ENCODE measurements around the gene CDC42EP1.
"Not testable (repeated sequence)": the region's sequence is repeated elsewhere in the genome, so short reads cannot be mapped to it uniquely, and the experiment has no call there.

CDC42EP1 gene

DNA sequence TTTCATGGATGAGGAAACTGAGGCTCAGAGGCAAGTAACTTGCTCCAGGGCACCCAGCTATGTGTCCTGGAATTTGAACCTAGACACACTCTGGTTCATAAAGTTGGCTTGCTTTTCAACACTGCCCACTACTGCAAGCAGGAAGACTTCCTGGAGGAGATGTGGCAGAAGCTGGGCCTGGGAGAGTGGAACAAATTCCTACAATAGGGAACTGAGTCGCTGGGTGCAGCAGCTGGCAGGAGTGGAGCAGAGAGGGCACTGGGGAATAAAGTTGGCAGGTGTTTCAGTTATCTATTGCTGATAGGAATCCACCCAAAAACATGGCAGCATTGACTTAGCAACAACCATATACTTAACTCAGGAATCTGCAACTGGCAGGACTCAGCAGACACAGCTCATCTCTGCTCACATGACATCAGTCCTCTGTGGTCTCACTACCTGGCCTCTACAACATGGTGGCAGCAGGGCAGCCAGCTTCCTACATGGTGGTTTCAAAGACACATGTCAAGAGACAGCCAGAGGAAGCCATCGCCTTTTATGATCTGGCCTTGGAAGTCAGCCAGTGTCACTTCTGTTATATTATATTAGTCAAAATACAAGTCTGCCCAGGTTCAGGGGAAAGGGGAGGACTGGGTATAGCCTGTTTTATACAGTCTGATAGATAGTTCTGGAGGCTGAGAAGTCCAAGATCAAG, 30.5 kb upstream of the CDC42EP1 start:
- DNase-seq, result peak; percentile 63

GRCh38 chr22:37533995-37534394, 26.3 kb upstream of the CDC42EP1 start:
- DNase-seq, result peak; percentile 88

More for the DNA sequence above, 30.5 kb upstream of the CDC42EP1 start:
- in situ Hi-C loops (cut with MboI; ENCODE audit: low pct_unique_long_range_greater_than_20kb, low sequenced_read_pairs), result no loop called here

DNA sequence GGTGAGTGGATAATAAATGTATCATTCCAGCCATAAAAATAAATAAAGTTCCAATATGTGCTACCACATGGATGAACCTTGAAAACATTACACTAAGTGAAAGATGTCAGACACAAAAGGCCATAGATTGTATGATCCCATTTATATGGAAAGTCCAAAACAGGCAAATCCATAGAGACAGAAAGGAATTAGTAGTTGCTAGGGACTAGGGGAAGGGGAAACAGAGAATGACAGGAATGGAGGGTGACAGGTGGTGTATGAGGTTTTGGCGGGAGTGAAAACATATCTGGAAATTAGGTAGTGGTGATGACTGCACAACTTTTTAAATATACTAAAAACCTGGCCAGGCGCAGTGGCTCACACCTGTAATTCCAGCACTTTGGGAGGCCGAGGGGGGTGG, 25.8 kb upstream of the CDC42EP1 start:
- in situ Hi-C loops (cut with MboI; ENCODE audit: low pct_unique_long_range_greater_than_20kb, low sequenced_read_pairs), result no loop called here
- DNase-seq, result no peak

More at GRCh38 chr22:37533995-37534394, 26.3 kb upstream of the CDC42EP1 start:
- in situ Hi-C loops (cut with MboI; ENCODE audit: low pct_unique_long_range_greater_than_20kb, low sequenced_read_pairs), result no loop called here

- in situ Hi-C loops (cut with MboI; ENCODE audit: low pct_unique_long_range_greater_than_20kb, low sequenced_read_pairs), result no loop called here
- DNase-seq, result no peak
Measured at GRCh38 chr22:37535159-37535558, 25.1 kb upstream of the CDC42EP1 start.

- DNase-seq, result peak; percentile 93
- in situ Hi-C loops (cut with MboI; ENCODE audit: low pct_unique_long_range_greater_than_20kb, low sequenced_read_pairs), result no loop called here
Measured at GRCh38 chr22:37538590-37539357, 21.5 kb upstream of the CDC42EP1 start.

- DNase-seq; in situ Hi-C loops (cut with MboI; ENCODE audit: low pct_unique_long_range_greater_than_20kb, low sequenced_read_pairs): not testable (repeated sequence)
Measured at GRCh38 chr22:37539790-37540189, 20.5 kb upstream of the CDC42EP1 start.

- DNase-seq; in situ Hi-C loops (cut with MboI; ENCODE audit: low pct_unique_long_range_greater_than_20kb, low sequenced_read_pairs): not testable (repeated sequence)
Measured at GRCh38 chr22:37542416-37542815, 17.9 kb upstream of the CDC42EP1 start.

DNA sequence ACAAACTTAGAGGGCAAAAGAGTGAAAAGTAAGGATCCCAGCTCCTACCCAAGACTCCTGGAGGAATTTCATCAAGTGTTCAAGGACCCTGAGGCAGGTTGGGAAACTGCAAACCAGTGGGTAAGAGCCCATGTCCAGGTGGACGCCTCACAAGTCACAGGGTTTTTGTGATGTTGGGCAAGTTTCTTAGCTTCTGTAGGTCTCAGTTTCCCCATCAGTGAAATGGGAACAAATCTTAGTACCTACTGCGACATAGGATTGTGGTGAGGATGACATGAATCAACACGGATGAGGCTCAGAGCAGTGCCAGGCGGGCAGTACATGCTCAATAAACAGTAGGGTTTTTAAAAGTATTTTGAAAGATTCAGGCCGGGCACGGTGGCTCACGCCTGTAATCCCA, 17.3 kb upstream of the CDC42EP1 start:
- in situ Hi-C loops (cut with MboI; ENCODE audit: low pct_unique_long_range_greater_than_20kb, low sequenced_read_pairs), result no loop called here

DNA sequence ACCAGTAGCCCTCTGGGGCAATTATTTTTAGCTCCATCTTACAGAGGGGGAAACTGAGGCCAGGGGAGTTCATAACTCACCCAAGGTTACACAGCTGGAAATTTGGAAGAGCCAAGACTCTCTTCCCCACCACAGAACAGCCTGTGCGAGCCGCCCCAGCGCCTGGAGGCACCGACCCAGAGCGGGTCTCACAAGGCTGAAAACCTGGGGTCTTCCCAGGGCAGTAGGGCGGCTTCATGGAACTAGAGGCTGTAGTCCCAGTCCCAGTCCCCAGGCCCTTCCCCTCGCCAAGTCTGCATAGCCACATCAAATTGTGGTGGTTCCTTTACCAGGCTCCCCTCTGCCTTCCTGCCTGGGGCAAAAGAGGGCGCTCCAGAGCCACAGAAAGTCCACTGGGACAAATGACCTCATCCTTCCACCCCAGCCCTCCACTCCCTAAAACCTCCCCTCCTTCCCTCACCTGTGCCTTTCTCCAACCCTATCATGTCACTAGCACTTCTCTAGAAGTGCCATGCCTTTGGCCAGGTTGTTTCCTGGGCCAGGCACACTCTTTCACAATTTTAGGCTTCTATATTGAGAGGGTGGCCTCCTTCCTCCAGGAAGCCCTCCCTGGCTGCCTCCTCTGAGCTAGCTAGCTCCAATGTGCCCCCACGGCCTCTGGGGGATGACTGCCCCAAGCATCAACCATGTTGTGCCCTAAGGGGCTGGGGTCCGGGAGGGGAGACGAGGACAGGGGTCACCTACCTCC, 15.2 kb upstream of the CDC42EP1 start:
- peak; percentile 64 for DNase-seq
- in situ Hi-C loops (cut with MboI; ENCODE audit: low pct_unique_long_range_greater_than_20kb, low sequenced_read_pairs), result no loop called here

More for the DNA sequence above, 17.3 kb upstream of the CDC42EP1 start:
- DNase-seq, result no peak

GRCh38 chr22:37545703-37546436, 14.4 kb upstream of the CDC42EP1 start:
- DNase-seq, result no peak
- in situ Hi-C loops (cut with MboI; ENCODE audit: low pct_unique_long_range_greater_than_20kb, low sequenced_read_pairs), result no loop called here

DNA sequence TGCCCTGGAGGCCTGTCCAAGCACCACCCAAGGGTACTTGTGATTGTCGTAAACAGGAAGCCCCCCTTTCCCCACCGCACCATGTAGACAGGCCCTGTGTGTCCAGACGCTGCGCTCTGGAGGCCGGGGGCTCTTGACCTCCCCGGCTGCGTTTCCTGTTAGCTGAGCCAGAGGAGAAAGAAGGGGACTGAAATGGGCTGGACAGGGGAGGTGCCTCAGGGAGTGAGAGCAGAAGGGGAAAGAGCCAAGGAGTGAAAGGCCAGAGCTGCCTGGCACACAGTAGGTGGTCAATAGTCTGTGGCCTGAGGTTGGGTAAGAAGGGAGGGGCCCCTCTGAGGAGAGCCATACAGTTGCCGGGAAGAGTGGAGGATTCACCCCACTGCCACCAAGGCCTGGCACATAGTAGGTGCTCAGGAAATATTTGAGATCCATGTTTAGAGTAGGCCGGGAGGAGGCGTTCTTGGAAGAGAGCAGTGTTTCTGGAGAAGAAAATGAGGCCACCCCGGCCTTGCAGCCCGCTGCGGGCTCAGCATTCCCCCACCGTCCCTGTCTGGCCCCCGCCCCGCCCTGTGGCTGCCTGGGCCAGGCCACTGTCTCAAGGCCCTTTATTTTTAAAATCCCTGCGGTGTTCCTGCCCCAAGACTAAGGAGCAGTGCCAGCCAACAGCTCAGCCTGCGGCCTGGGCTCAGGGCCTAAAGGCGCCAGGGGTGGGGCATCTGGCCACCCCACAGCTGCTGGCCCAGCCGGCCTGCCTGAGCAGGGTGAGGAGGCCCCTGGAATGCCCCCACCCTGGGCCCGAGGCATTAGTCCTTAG, 13.6 kb upstream of the CDC42EP1 start:
- DNase-seq, result no peak
- in situ Hi-C loops (cut with MboI; ENCODE audit: low pct_unique_long_range_greater_than_20kb, low sequenced_read_pairs), result no loop called here

GRCh38 chr22:37547251-37547741, 13.0 kb upstream of the CDC42EP1 start:
- in situ Hi-C loops (cut with MboI; ENCODE audit: low pct_unique_long_range_greater_than_20kb, low sequenced_read_pairs), result no loop called here
- DNase-seq, result no peak

DNA sequence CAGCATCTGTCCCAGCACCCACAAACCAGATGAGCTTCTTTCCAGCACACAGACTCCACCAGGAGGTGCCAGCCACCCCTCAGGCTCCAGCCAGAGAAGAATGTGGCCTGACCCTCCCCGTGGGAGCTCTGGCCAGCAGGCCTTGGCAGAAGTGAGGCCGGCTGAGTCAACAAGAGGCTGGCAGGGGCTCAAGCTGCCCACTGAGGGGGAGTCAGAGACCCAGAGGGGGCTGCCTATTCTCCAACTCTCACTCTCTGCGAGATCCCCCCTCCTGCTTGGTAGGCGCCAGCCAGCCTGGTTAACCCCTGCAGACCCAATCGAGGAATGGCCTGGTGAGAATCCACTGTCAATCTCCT, 10.6 kb upstream of the CDC42EP1 start:
- in situ Hi-C loops (cut with MboI; ENCODE audit: low pct_unique_long_range_greater_than_20kb, low sequenced_read_pairs), result no loop called here
- no peak for DNase-seq

GRCh38 chr22:37550921-37551320, 9.4 kb upstream of the CDC42EP1 start:
- in situ Hi-C loops (cut with MboI; ENCODE audit: low pct_unique_long_range_greater_than_20kb, low sequenced_read_pairs); DNase-seq: not testable (repeated sequence)

DNA sequence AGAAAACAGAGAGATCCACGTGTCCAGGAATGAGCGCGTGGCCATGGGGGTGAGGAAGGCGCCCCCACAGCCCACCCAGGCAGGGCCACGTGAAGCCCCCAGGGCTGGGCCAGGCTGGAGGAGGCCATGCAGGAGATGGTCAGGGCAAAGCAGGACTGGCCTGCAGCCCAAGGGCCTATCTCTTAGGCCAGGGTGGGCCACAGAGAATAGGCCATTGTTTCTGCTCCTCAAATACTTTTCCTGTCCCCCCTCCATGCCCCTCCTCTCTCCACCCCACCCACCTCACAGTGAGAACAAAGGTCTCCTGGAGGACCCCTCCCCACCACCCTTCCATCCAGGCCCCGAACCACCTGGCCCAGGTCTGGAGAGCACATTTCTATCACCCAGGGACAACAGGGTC, 8.3 kb upstream of the CDC42EP1 start:
- in situ Hi-C loops (cut with MboI; ENCODE audit: low pct_unique_long_range_greater_than_20kb, low sequenced_read_pairs), result no loop called here
- DNase-seq, result no peak

- DNase-seq, result no peak
- in situ Hi-C loops (cut with MboI; ENCODE audit: low pct_unique_long_range_greater_than_20kb, low sequenced_read_pairs), result no loop called here
Measured at GRCh38 chr22:37552524-37553163, 7.6 kb upstream of the CDC42EP1 start.

GRCh38 chr22:37553725-37554124, 6.6 kb upstream of the CDC42EP1 start:
- in situ Hi-C loops (cut with MboI; ENCODE audit: low pct_unique_long_range_greater_than_20kb, low sequenced_read_pairs), result no loop called here

GRCh38 chr22:37555029-37555428, 5.3 kb upstream of the CDC42EP1 start:
- in situ Hi-C loops (cut with MboI; ENCODE audit: low pct_unique_long_range_greater_than_20kb, low sequenced_read_pairs), result no loop called here

More at GRCh38 chr22:37553725-37554124, 6.6 kb upstream of the CDC42EP1 start:
- no peak for DNase-seq

More at GRCh38 chr22:37555029-37555428, 5.3 kb upstream of the CDC42EP1 start:
- no peak for DNase-seq

Data from KBM-7 (cell line).